ENCODE results near the gene GDA.
"Not testable (repeated sequence)": the region's sequence is repeated elsewhere in the genome, so short reads cannot be mapped to it uniquely, and the experiment has no call there.

GDA gene

DNA sequence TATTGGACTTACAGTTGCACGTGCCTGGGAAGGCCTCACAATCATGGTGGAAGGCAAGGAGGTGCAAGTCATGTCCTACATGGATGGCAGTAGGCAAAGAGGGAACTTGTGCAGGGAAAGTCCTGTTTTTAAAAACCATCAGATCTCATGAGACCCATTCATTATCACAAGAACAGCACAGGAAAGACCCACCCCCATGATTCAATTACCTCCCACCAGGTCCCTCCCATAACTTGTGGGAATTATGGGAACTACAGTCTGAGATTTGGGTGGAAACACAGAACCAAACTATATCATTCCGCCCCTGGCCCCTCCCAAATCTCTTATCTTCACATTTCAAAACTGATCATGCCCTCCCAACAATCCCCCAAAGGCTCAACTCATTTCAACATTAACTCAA is 140.2 kb downstream of the GDA start:
- no peak for DNase-seq

DNA sequence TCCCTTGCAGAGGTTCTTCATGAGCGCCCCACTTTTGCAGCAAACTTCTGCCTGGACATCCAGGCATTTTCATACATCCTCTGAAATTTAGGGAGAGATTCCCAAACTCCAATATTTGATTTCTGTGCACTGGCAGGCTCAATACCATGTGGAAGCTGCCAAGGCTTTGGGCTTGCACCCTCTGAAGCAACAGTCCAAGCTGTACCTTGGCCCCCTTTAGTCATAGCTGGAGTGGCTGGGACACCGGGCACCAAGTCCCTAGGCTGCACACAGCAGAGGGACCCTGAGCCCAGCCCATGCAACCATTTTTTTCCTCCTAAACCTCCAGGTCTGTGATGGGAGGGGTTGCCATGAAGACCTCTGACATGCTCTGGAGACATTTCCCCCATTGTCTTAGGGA is 141.1 kb downstream of the GDA start:
- DNase-seq = no peak

GRCh38 chr9:72291576-72291975 is 142.3 kb downstream of the GDA start:
- DNase-seq = not testable (repeated sequence)

- DNase-seq = no peak
These were observed 143.0 kb downstream of the GDA start for GRCh38 chr9:72292256-72292682.

DNA sequence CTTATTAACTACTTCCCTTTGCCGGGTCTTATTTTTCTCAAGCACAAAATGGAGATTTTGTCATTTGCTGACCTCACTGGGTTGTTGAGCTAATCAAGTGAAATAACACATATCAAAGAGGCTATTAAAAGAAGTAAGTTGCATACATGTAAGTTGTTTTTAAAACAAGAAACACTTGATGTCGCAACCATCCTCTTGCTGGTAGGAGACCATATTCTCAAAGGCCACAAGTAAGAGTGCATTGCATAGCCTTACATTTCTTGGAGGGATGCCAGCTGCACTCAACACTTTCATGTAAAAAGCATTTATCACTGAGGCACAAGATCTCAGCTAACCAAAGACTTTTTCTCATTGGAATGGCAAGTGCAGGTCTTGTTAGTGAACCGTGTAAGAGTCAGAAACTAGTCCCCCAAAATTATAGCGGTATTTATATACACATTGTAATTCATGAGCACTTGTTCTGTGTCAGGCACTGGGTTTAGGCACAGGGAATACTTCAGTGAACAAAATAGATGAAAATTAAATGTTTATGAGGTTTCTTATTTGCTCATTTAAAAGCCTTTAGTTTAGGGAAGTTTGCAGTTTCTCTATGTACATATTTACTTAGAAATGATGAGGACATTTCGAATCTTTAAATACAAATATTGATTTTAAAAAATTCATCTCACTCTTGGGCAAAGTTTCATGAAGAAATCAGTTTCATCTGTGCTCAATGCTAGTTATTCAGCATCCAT is 143.8 kb downstream of the GDA start:
- no peak for DNase-seq

- DNase-seq = no peak
These were observed 145.7 kb downstream of the GDA start for GRCh38 chr9:72294936-72295335.

DNA sequence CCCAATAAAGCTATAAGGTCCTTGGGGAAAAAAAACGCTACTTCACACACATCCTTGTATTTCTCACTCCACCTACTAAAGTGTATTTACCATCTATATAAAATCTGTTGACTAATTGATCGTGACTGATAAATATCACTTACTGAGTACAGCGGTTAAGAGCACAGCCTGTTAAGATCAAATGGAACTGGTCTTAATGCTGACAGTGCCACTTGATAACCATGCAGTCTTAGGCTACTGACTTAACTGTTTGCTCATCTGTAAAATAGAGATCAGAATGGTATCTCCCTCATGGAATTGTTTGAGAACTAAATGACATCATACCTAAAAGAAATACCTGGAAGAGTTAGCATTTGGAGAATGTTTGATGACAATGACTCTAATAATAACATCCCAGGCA is 148.3 kb downstream of the GDA start:
- DNase-seq = no peak

- no peak for DNase-seq
These were observed 149.9 kb downstream of the GDA start for GRCh38 chr9:72299017-72299603.

- DNase-seq = no peak
These were observed 151.6 kb downstream of the GDA start for GRCh38 chr9:72300873-72301272.

All from stimulated activated CD4-positive, alpha-beta T cell treated with anti-CD3 and anti-CD28 coated beads, Interleukin-4, amount 100 ng/mL, for 24 hours (primary cell).